ENCODE measurements around the gene GP1BB.

The GP1BB gene

GRCh38 chr22:19748991-19749664 is 25.8 kb downstream of the GP1BB start:
- no peak for TF ChIP-seq CTCF (IDR thresholded peaks at IDR 0.05; ENCODE audit: poor library complexity, severe bottlenecking)
- Histone ChIP-seq H3K36me3 (ENCODE audit: low read depth) (no peaks in the 10 kb centered on the region), H3K27me3 (ENCODE audit: insufficient read depth, poor library complexity, severe bottlenecking) (no peaks in the 10 kb centered on the region), H3K27ac (ENCODE audit: poor library complexity, severe bottlenecking) (no peak overlapping the region), H3K9me3 (ENCODE audit: severe bottlenecking) (no peaks in the 10 kb centered on the region), H3K4me1 (ENCODE audit: insufficient read depth, poor library complexity, severe bottlenecking) (peaks cover 7% of the 10 kb centered on the region), H3K4me3 (ENCODE audit: severe bottlenecking) (no peak overlapping the region)
- no peak for DNase-seq (ENCODE audit: low spot score)
- ATAC-seq (ENCODE audit: low read depth), result no peak

DNA sequence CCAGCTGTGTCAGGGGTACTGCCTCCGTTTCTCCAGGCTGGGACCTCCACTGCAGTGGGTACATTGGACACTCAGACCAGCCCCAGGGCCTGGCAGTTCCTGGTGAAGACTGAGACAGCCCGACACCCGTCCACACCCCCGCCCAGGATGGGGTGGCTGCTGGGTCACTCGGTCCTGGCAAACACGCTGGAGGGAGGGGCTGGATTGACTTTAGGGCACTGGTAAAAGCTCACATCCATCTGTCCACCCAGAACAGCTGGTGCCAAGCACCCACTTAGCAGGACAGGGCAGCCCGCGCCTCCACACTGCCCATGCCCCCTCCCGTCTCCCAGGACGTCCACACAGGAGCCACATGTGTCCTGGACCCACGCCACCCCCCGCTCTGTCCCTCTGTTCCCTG is 26.5 kb downstream of the GP1BB start:
- no peaks in the 10 kb centered on the region for H3K9me3 ChIP-seq (ENCODE audit: severe bottlenecking)
- no peak overlapping the region for H3K27ac ChIP-seq (ENCODE audit: poor library complexity, severe bottlenecking)
- peaks cover 4% of the 10 kb centered on the region for H3K27me3 ChIP-seq (ENCODE audit: insufficient read depth, poor library complexity, severe bottlenecking)
- ATAC-seq (ENCODE audit: low read depth) (no peak), DNase-seq (ENCODE audit: low spot score) (no peak)
- no peak for TF ChIP-seq CTCF (IDR thresholded peaks at IDR 0.05; ENCODE audit: poor library complexity, severe bottlenecking)
- no peaks in the 10 kb centered on the region for H3K36me3 ChIP-seq (ENCODE audit: low read depth)
- no peak overlapping the region for H3K4me3 ChIP-seq (ENCODE audit: severe bottlenecking)
- peaks cover 7% of the 10 kb centered on the region for H3K4me1 ChIP-seq (ENCODE audit: insufficient read depth, poor library complexity, severe bottlenecking)

DNA sequence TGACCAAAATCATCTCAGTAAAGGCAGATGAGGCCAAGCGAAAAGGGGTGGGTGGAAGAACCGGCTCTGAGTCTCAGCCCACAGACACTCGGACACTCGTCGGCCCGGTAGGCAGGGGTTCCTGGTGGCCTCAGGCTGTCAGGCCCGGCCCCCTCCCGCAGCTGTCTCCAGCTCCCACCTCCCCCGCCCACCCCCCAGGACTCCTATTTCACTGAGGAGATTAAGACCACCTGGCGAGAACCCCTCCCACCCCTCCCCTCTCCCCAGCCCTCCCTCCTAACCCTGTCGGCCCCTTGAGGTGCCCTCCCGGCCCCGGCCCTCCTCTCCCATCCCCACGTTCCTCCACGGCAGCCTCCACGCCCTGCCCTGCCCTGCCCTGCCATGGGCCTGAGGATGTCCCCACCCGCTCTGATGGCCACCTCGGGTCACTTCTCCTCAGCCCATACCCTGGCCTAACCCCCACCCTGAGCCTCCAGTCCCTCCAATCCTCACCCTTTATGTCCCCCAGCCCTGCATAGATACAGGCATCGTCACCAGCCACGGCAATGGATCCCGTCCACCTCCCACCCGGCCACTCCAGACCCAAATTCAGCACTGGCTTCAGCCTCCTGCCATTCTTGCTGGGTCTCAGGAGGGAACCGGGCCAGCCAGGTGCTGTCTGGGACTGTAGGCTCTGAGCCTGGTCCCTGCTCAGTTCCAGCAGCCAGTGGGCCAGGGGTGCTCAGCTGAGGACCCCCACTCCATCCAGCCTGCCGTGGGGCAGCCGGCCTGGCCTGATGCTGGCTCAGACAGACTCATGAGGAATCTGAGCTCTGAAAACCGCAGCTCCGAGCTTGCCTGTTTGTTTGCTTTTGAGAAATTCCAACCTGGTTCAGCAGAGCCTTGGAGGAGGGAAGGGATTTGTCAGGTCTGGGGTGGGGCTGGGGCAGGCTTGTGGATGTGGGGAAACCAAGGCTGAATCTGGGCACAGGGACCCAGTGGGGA is 27.5 kb downstream of the GP1BB start:
- Histone ChIP-seq H3K4me3 (ENCODE audit: severe bottlenecking) (no peak overlapping the region), H3K36me3 (ENCODE audit: low read depth) (no peaks in the 10 kb centered on the region), H3K9me3 (ENCODE audit: severe bottlenecking) (no peaks in the 10 kb centered on the region), H3K4me1 (ENCODE audit: insufficient read depth, poor library complexity, severe bottlenecking) (peaks cover 7% of the 10 kb centered on the region), H3K27ac (ENCODE audit: poor library complexity, severe bottlenecking) (no peak overlapping the region), H3K27me3 (ENCODE audit: insufficient read depth, poor library complexity, severe bottlenecking) (peaks cover 13% of the 10 kb centered on the region)
- peak; percentile 80 for ATAC-seq (ENCODE audit: low read depth)
- no peak for TF ChIP-seq CTCF (IDR thresholded peaks at IDR 0.05; ENCODE audit: poor library complexity, severe bottlenecking)
- no peak for DNase-seq (ENCODE audit: low spot score)

DNA sequence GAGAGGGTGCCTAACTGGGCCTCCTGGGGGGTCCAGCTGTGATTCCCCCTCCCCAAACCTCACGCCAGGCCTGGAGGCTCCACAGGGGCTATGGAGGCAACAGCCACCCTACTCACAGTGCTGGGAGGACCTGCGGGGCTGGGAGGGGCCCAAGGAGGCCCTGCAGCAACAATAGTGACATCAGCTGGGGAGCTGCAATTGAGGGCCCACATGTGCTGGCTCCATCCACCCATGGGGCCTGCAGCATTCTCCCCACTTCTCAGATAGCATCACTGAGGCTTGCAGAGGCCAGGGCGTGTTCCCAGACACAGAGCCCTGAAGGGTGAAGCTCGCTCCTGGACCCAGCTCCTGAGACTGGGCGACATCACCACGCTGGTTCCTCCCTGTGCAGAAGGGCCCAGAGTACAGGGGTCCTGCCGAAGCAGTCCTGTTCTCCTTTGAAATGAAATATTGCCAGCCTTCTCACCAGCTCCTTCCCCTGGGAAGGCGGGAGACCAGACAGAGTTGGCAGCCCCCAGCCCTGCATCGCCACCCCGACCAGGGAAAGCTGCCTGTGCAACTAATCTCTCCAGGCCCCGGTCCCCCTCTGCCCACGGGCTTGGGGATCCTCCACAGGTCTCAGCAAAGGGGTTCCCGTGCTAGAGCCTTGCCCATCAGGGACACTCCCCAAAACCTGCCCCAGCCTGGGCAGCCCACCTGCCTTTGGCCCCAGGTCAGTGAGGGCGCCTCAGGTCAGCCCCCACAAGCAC is 28.3 kb downstream of the GP1BB start:
- H3K4me3 ChIP-seq (ENCODE audit: severe bottlenecking), result no peak overlapping the region
- ATAC-seq (ENCODE audit: low read depth), result no peak
- peaks cover 20% of the 10 kb centered on the region for H3K27me3 ChIP-seq (ENCODE audit: insufficient read depth, poor library complexity, severe bottlenecking)
- H3K36me3 ChIP-seq (ENCODE audit: low read depth), result no peaks in the 10 kb centered on the region
- no peaks in the 10 kb centered on the region for H3K9me3 ChIP-seq (ENCODE audit: severe bottlenecking)
- peaks cover 7% of the 10 kb centered on the region for H3K4me1 ChIP-seq (ENCODE audit: insufficient read depth, poor library complexity, severe bottlenecking)
- no peak for DNase-seq (ENCODE audit: low spot score)
- no peak for TF ChIP-seq CTCF (IDR thresholded peaks at IDR 0.05; ENCODE audit: poor library complexity, severe bottlenecking)
- H3K27ac ChIP-seq (ENCODE audit: poor library complexity, severe bottlenecking), result no peak overlapping the region

Measured in RWPE2 (cell line).